Transverse colon (tissue), 4 donors: ENCODE data around the gene FJX1. TPM values are rescaled to one million over a fixed set of nuclear protein-coding genes. Genes with fewer than 3 reads are reported as not detected.

Experiments used
- DNase-seq: peaks from one replicate; pipeline ENCODE4 v3.0.0-alpha.2; 2019
- H3K27ac ChIP-seq, 4 donors: fragments of 200-600 bp; sonication (generic); 2 replicates each; pipeline ENCODE4 v1.5.1; 2016 to 2018; ENCODE audit warnings: inconsistent platforms in 4 of 4
- H3K27me3 ChIP-seq: fragments of 200-600 bp; sonication (generic); 2 replicates; pipeline ENCODE4 v1.5.1; 2017; ENCODE audit warnings: inconsistent platforms
- H3K36me3 ChIP-seq, 4 donors: fragments of 200-600 bp; sonication (generic); 2 replicates each; pipeline ENCODE4 v1.5.1; 2017 to 2019; ENCODE audit warnings: inconsistent platforms in 4 of 4
- H3K4me1 ChIP-seq, 4 donors: fragments of 200-600 bp; sonication (generic); 2 replicates each; pipeline ENCODE4 v1.5.1; 2017 to 2020; ENCODE audit warnings: inconsistent platforms in 4 of 4
- H3K4me3 ChIP-seq, 4 donors: fragments of 200-600 bp; sonication (generic); 1 replicate in 1 of 4; 2 replicates in 3 of 4; pipeline versions ENCODE4 v1.5.1 to v1.6.1; 2017 to 2019; ENCODE audit warnings: inconsistent platforms in 4 of 4
- H3K9me3 ChIP-seq, 2 donors: fragments of 200-600 bp; sonication (generic); 2 replicates each; pipeline ENCODE4 v1.5.1; 2017 to 2019; ENCODE audit warnings: inconsistent platforms in 2 of 2
- CTCF ChIP-seq, 5 experiments: fragments of 200-600 bp in 3 of 5; fragments of 450-650 bp in 2 of 5; sonication (generic) in 3 of 5; IDR thresholded peaks; 1 replicate in 2 of 5; 2 replicates in 3 of 5; pipeline ENCODE4 v1.5.1; 2016 to 2017; ENCODE audit warnings: antibody characterized with exemption in 5 of 5, inconsistent platforms in 3 of 5, mild to moderate bottlenecking in 2 of 5, moderate library complexity in 1 of 5
- EP300 ChIP-seq: sonication (generic); formaldehyde crosslinking; IDR thresholded peaks from one replicate; pipeline ENCODE4 v1.6.1; 2017; ENCODE audit warnings: antibody characterized with exemption, low read depth
- POLR2A ChIP-seq: fragments of 450-650 bp; IDR thresholded peaks from one replicate; pipeline ENCODE4 v1.6.1; 2016; ENCODE audit warnings: antibody characterized with exemption, mild to moderate bottlenecking, moderate library complexity
- POLR2AphosphoS5 ChIP-seq, 3 donors: sonication (generic); formaldehyde crosslinking; IDR thresholded peaks; one replicate each; pipeline ENCODE4 v1.6.1; 2016; ENCODE audit warnings: antibody characterized with exemption in 3 of 3
- WGBS, 2 donors: methylation state at CpG; one replicate each; pipeline ENCODE4 v1.1.5; 2018; ENCODE audit warnings: low coverage in 1 of 2; 5-methylcytosine and 5-hydroxymethylcytosine counted together
- in situ Hi-C, 4 donors: fragments of 200-750 bp; cut with MboI; loops; one replicate each; pipeline versions ENCODE4 v1.15.0 to v1.15.1; 2017; ENCODE audit warnings: low sequenced_read_pairs in 3 of 4, low pct_ligation_motif_present in 1 of 4, low pct_unique_long_range_greater_than_20kb in 1 of 4
- intact Hi-C: fragments of 100-400 bp; cut with DNase I; formaldehyde crosslinking; loops from one replicate; pipeline ENCODE4 v1.15.1; 2023; ENCODE audit warnings: low total_unique reads
- total RNA-seq, 4 donors: library from RNA; depleted of rRNA; stranded (reverse); fragments of >200 nt; gene quantifications; one replicate each; pipeline ENCODE4 v1.1.0, GENCODE V29; 2016

The FJX1 gene
- total RNA-seq, 4 donors from 2014 or later: 0.14 to 2.6 (median 0.64) TPM; not detected in 1

GRCh38 chr11:35661534-35661933, 43.3 kb downstream of the FJX1 start:
- in situ Hi-C loops (no loop called here), intact Hi-C loops (no loop called here)
- no peaks in the 10 kb centered on the region for H3K36me3 ChIP-seq
- peak overlapping the region; percentile 91 to 99 (median 97) for H3K27ac ChIP-seq
- peaks cover 6 to 29% (median 18%) of the 10 kb centered on the region in 4 donors for H3K4me1 ChIP-seq
- WGBS, 2 donors: 30 to 38% methylated on average over 5 of the region's 5 CpGs
- H3K27me3 ChIP-seq: peaks cover 14% of the 10 kb centered on the region
- DNase-seq: no peak
- TF ChIP-seq CTCF (IDR thresholded peaks at IDR 0.05): no peak
- TF ChIP-seq POLR2AphosphoS5 (IDR thresholded peaks at IDR 0.05): no peak
- H3K9me3 ChIP-seq: no peaks in the 10 kb centered on the region
- H3K4me3 ChIP-seq: peak overlapping the region; percentile 63 to 93 (median 88)

- 0 to 2% methylated on average over 1 to 12 of the region's 12 CpGs for WGBS, 2 donors
- in situ Hi-C loops (no loop called here), intact Hi-C loops (no loop called here)
- Histone ChIP-seq H3K4me3 (peak overlapping the region; percentile 63 to 93 (median 88)), H3K27ac (peak overlapping the region; percentile 91 to 99 (median 97)), H3K4me1 (peaks cover 6 to 29% (median 18%) of the 10 kb centered on the region in 4 donors), H3K36me3 (no peaks in the 10 kb centered on the region), H3K27me3 (peaks cover 7% of the 10 kb centered on the region), H3K9me3 (peaks cover 0 to 4% of the 10 kb centered on the region in 2 donors)
- TF ChIP-seq POLR2A: no peak
- TF ChIP-seq EP300: no peak
- no peak for TF ChIP-seq POLR2AphosphoS5 (IDR thresholded peaks at IDR 0.05)
- peak; percentile 19 for DNase-seq
Observed at GRCh38 chr11:35662061-35662648, 43.9 kb downstream of the FJX1 start.

- intact Hi-C loops: no loop called here
- peak; percentile 31 for TF ChIP-seq POLR2A
- no peak for TF ChIP-seq EP300
- no peak for TF ChIP-seq CTCF (IDR thresholded peaks at IDR 0.05)
- TF ChIP-seq POLR2AphosphoS5 (IDR thresholded peaks at IDR 0.05): peak; percentile 24 to 48 (median 41)
- Histone ChIP-seq H3K27ac (peak within 1 kb of the TSS; percentile 91 to 99 (median 97)), H3K36me3 (no peaks in the 10 kb centered on the region), H3K27me3 (peaks cover under 1% of the 10 kb centered on the region), H3K4me1 (peaks cover 6 to 29% (median 18%) of the 10 kb centered on the region in 4 donors), H3K4me3 (peak within 1 kb of the TSS; percentile 63 to 93 (median 88)), H3K9me3 (peaks cover 0 to 4% of the 10 kb centered on the region in 2 donors)
- DNase-seq: peak; percentile 89
- in situ Hi-C loops: no loop called here
- 7 to 17% methylated on average over 10 to 53 of the region's 82 CpGs for WGBS, 2 donors
Observed at GRCh38 chr11:35662649-35663407, 44.6 kb downstream of the FJX1 start, which contains the start of gene TRIM44. Gene TRIM44, plus strand, starts transcription at chr11:35662775. Its CDS starts 337 bp downstream, at chr11:35663112.

- peaks cover 0 to 4% of the 10 kb centered on the region in 2 donors for H3K9me3 ChIP-seq
- in situ Hi-C loops: no loop called here
- peak overlapping the region; percentile 63 to 93 (median 88) for H3K4me3 ChIP-seq
- no peaks in the 10 kb centered on the region for H3K36me3 ChIP-seq
- intact Hi-C loops: no loop called here
- peaks cover 6 to 29% (median 18%) of the 10 kb centered on the region in 4 donors for H3K4me1 ChIP-seq
- DNase-seq: no peak
- TF ChIP-seq CTCF (IDR thresholded peaks at IDR 0.05): no peak
- TF ChIP-seq POLR2A: no peak
- no peak for TF ChIP-seq POLR2AphosphoS5 (IDR thresholded peaks at IDR 0.05)
- TF ChIP-seq EP300: no peak
- H3K27me3 ChIP-seq: no peaks in the 10 kb centered on the region
- H3K27ac ChIP-seq: peak overlapping the region; percentile 91 to 99 (median 97)
- WGBS, 2 donors: 89% methylated on average over 9 to 10 of the region's 10 CpGs
Observed at GRCh38 chr11:35663408-35663702, 45.1 kb downstream of the FJX1 start.
